ENCODE results near the gene MEP1B. TPM values are rescaled to one million over a fixed set of nuclear protein-coding genes. Genes with fewer than 3 reads are reported as not detected.

MEP1B gene
- total and polyA plus RNA-seq, 2 donors (not counting 1 experiment from before 2014, with no cell fraction given) = 0.03 TPM; not detected in 1

DNA sequence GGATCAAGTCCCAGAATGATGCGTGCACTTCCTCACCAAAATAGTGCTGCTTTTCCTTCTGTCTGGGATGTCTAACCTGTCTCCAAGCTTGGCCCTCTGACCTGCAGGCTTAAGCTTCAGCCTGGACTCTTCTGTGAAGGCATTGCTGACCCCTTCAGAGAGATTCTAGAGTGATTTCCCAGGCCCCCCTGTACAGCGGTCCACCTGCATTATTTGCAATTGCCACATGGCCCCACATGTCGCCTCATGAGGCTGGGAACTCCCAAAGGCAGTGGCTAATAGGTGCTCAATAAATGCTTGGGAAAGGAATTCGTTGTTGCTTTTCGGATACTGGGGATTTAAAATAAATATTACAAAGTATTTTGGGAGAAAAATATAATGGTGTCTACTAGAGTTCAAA is 32.3 kb upstream of the MEP1B start:
- no peak for DNase-seq
- Mint-ChIP-seq H3K27me3 (peaks cover 4% of the 10 kb centered on the region), H3K27ac (no peak overlapping the region), H3K4me1 (peaks cover 12% of the 10 kb centered on the region), H3K4me3 (no peak overlapping the region), H3K9me3 (ENCODE audit: insufficient read depth) (peaks cover 2% of the 10 kb centered on the region)
- Histone ChIP-seq H3K27ac (ENCODE audit: low read length in 2 of 2) (no peak overlapping the region), H3K9me3 (ENCODE audit: control extremely low read depth in 1 of 3, control insufficient read depth in 2 of 3, insufficient read depth in 1 of 3, low read length in 2 of 3) (no peaks in the 10 kb centered on the region), H3K36me3 (replicated peaks in 1 of 2; ENCODE audit: control extremely low read depth in 1 of 2, control insufficient read depth in 1 of 2, extremely low read depth in 1 of 2, insufficient read depth in 2 of 2, low read length in 1 of 2) (no peaks in the 10 kb centered on the region), H2AFZ (ENCODE audit: insufficient read depth, low read depth, low read length, poor library complexity, severe bottlenecking) (peak overlapping the region; percentile 59), H3K4me1 (ENCODE audit: control insufficient read depth in 2 of 2, insufficient read depth in 2 of 2, low read length in 2 of 2) (peaks cover 4% of the 10 kb centered on the region in 2 donors), H3K9ac (ENCODE audit: low read length) (no peak overlapping the region), H3K4me2 (replicated peaks; ENCODE audit: low read depth, low read length, poor library complexity, severe bottlenecking) (no peak overlapping the region), H3K27me3 (replicated peaks in 1 of 4; ENCODE audit: control extremely low read depth in 1 of 4, control insufficient read depth in 3 of 4, insufficient read depth in 4 of 4, low read length in 3 of 4) (peaks cover 0 to 17% (median 2%) of the 10 kb centered on the region in 4 experiments), H4K20me1 (ENCODE audit: control insufficient read depth, insufficient read depth, low read length, poor library complexity, severe bottlenecking) (no peaks in the 10 kb centered on the region), H3K79me2 (ENCODE audit: control insufficient read depth, insufficient read depth, low read length) (no peaks in the 10 kb centered on the region), H3K4me3 (ENCODE audit: control extremely low read depth in 1 of 5, extremely low read depth in 1 of 5, insufficient read depth in 1 of 5, low read depth in 2 of 5, low read length in 4 of 5) (no peak overlapping the region)
- intact Hi-C loops (cut with micrococcal nuclease) = loop anchor here (10.0 kb wide), 1 partner anchor 777 kb away; no protein-coding TSS in a partner anchor
- ChIA-PET CTCF (interaction anchor here (0.6 to 8.6 kb wide), 14 partner anchors 9 to 1074 kb away, joined by 3 to 111 read pairs (median 3); no protein-coding TSS in a partner anchor), POLR2A (no interaction called here)
- no peak for ATAC-seq (ENCODE audit: low read depth)
- 82% methylated on average over 5 of the region's 5 CpGs for WGBS (ENCODE audit: insufficient coverage)
- TF ChIP-seq, protein P1, sequence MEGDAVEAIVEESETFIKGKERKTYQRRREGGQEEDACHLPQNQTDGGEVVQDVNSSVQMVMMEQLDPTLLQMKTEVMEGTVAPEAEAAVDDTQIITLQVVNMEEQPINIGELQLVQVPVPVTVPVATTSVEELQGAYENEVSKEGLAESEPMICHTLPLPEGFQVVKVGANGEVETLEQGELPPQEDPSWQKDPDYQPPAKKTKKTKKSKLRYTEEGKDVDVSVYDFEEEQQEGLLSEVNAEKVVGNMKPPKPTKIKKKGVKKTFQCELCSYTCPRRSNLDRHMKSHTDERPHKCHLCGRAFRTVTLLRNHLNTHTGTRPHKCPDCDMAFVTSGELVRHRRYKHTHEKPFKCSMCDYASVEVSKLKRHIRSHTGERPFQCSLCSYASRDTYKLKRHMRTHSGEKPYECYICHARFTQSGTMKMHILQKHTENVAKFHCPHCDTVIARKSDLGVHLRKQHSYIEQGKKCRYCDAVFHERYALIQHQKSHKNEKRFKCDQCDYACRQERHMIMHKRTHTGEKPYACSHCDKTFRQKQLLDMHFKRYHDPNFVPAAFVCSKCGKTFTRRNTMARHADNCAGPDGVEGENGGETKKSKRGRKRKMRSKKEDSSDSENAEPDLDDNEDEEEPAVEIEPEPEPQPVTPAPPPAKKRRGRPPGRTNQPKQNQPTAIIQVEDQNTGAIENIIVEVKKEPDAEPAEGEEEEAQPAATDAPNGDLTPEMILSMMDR (IDR thresholded peaks at IDR 0.05) = no peak
- TF ChIP-seq EZH2 (IDR thresholded peaks at IDR 0.05; ENCODE audit: borderline replicate concordance, insufficient read depth, low read depth, low read length, poor library complexity, severe bottlenecking) = no peak

DNA sequence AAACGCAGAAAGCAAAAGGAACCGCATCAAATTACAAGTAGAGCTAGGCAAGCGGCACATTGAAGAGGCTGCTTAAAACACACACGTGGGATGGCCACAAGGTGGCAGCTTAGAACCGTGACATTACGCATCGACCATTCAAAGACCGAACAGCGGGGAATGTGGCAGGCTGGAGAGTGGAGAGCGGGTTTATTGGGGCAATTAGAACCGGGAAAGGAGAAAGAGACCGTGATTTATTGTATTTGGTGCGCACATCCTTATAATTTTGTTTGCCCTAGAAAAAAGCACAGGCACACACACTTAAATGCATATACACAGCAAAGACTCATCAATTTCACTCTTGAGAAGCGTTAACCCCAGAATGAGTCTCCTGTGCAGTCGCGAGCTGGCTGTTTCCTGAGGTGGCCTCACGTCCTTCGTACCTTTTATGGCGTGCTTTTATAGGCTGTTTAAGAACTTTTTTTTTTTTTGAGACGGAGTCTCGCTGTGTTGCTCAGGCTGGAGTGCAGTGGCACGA is 31.7 kb upstream of the MEP1B start:
- H3K4me2 ChIP-seq (replicated peaks; ENCODE audit: low read depth, low read length, poor library complexity, severe bottlenecking) = peak overlapping the region; percentile 64
- H3K4me3 ChIP-seq (ENCODE audit: control extremely low read depth in 1 of 5, extremely low read depth in 1 of 5, insufficient read depth in 1 of 5, low read depth in 2 of 5, low read length in 4 of 5) = peak overlapping the region in 2 of 5 experiments; percentile 25 to 30
- WGBS (ENCODE audit: insufficient coverage) = 9% methylated on average over 16 of the region's 22 CpGs

More for the DNA sequence above, 31.7 kb upstream of the MEP1B start:
- Mint-ChIP-seq H3K9me3 (ENCODE audit: insufficient read depth) (peaks cover 2% of the 10 kb centered on the region), H3K4me3 (peak overlapping the region; percentile 50), H3K4me1 (peaks cover 6% of the 10 kb centered on the region), H3K27me3 (peaks cover 4% of the 10 kb centered on the region), H3K27ac (no peak overlapping the region)
- Histone ChIP-seq H3K9me3 (ENCODE audit: control extremely low read depth in 1 of 3, control insufficient read depth in 2 of 3, insufficient read depth in 1 of 3, low read length in 2 of 3) (no peaks in the 10 kb centered on the region), H3K27ac (ENCODE audit: low read length in 2 of 2) (no peak overlapping the region), H3K9ac (ENCODE audit: low read length) (peak overlapping the region; percentile 46), H3K4me1 (ENCODE audit: control insufficient read depth in 2 of 2, insufficient read depth in 2 of 2, low read length in 2 of 2) (peaks cover 4% of the 10 kb centered on the region in 2 donors), H3K79me2 (ENCODE audit: control insufficient read depth, insufficient read depth, low read length) (no peaks in the 10 kb centered on the region), H3K36me3 (replicated peaks in 1 of 2; ENCODE audit: control extremely low read depth in 1 of 2, control insufficient read depth in 1 of 2, extremely low read depth in 1 of 2, insufficient read depth in 2 of 2, low read length in 1 of 2) (no peaks in the 10 kb centered on the region), H4K20me1 (ENCODE audit: control insufficient read depth, insufficient read depth, low read length, poor library complexity, severe bottlenecking) (no peaks in the 10 kb centered on the region), H2AFZ (ENCODE audit: insufficient read depth, low read depth, low read length, poor library complexity, severe bottlenecking) (peak overlapping the region; percentile 59), H3K27me3 (replicated peaks in 1 of 4; ENCODE audit: control extremely low read depth in 1 of 4, control insufficient read depth in 3 of 4, insufficient read depth in 4 of 4, low read length in 3 of 4) (peaks cover 0 to 13% (median 2%) of the 10 kb centered on the region in 4 experiments)
- ATAC-seq (ENCODE audit: low read depth) = peak; percentile 89
- CTCF ChIA-PET = interaction anchor here (0.6 to 8.6 kb wide), 14 partner anchors 8 to 1074 kb away, joined by 3 to 111 read pairs (median 4); no protein-coding TSS in a partner anchor
- no peak for TF ChIP-seq EZH2 (IDR thresholded peaks at IDR 0.05; ENCODE audit: borderline replicate concordance, insufficient read depth, low read depth, low read length, poor library complexity, severe bottlenecking)
- TF ChIP-seq, protein P1 (IDR thresholded peaks at IDR 0.05) = peak; percentile 88
- POLR2A ChIA-PET = no interaction called here
- DNase-seq = peak; percentile 80
- intact Hi-C loops (cut with micrococcal nuclease) = loop anchor here (10.0 kb wide), 1 partner anchor 777 kb away; no protein-coding TSS in a partner anchor

All from B cell (primary cell).